ENCODE measurements around the gene C2orf76.

Gene C2orf76

GRCh38 chr2:119354860-119355259 lies 11.8 kb downstream of the C2orf76 start:
- Histone ChIP-seq H3K36me3 (ENCODE audit: control insufficient read depth, low read depth, low read length) (no peaks in the 10 kb centered on the region), H3K9me3 (ENCODE audit: control insufficient read depth, low read depth, low read length) (no peaks in the 10 kb centered on the region), H3K4me1 (ENCODE audit: control insufficient read depth, low read depth, low read length) (no peaks in the 10 kb centered on the region), H3K4me3 (ENCODE audit: low read length) (no peak overlapping the region), H3K27me3 (ENCODE audit: control insufficient read depth, insufficient read depth, low read length) (no peaks in the 10 kb centered on the region), H3K9ac (ENCODE audit: low read length) (no peak overlapping the region), H3K27ac (ENCODE audit: low read length) (no peak overlapping the region)

GRCh38 chr2:119352357-119352756 lies 14.3 kb downstream of the C2orf76 start:
- H3K4me1 ChIP-seq (ENCODE audit: control insufficient read depth, low read depth, low read length), result no peaks in the 10 kb centered on the region

GRCh38 chr2:119350311-119350998 lies 16.2 kb downstream of the C2orf76 start:
- H3K9me3 ChIP-seq (ENCODE audit: control insufficient read depth, low read depth, low read length), result no peaks in the 10 kb centered on the region
- no peaks in the 10 kb centered on the region for H3K27me3 ChIP-seq (ENCODE audit: control insufficient read depth, insufficient read depth, low read length)
- no peak overlapping the region for H3K27ac ChIP-seq (ENCODE audit: low read length)
- H3K36me3 ChIP-seq (ENCODE audit: control insufficient read depth, low read depth, low read length), result no peaks in the 10 kb centered on the region
- H3K9ac ChIP-seq (ENCODE audit: low read length), result no peak overlapping the region
- H3K4me3 ChIP-seq (ENCODE audit: low read length), result no peak overlapping the region
- H3K4me1 ChIP-seq (ENCODE audit: control insufficient read depth, low read depth, low read length), result no peaks in the 10 kb centered on the region

More at GRCh38 chr2:119352357-119352756, 14.3 kb downstream of the C2orf76 start:
- H3K36me3 ChIP-seq (ENCODE audit: control insufficient read depth, low read depth, low read length), result no peaks in the 10 kb centered on the region
- H3K9me3 ChIP-seq (ENCODE audit: control insufficient read depth, low read depth, low read length), result no peaks in the 10 kb centered on the region
- no peak overlapping the region for H3K9ac ChIP-seq (ENCODE audit: low read length)
- no peak overlapping the region for H3K4me3 ChIP-seq (ENCODE audit: low read length)
- H3K27ac ChIP-seq (ENCODE audit: low read length), result no peak overlapping the region
- H3K27me3 ChIP-seq (ENCODE audit: control insufficient read depth, insufficient read depth, low read length), result no peaks in the 10 kb centered on the region

- H3K4me3 ChIP-seq (ENCODE audit: low read length), result no peak overlapping the region
Observed at GRCh38 chr2:119349289-119349688, 17.3 kb downstream of the C2orf76 start.

GRCh38 chr2:119341684-119342083 lies 24.9 kb downstream of the C2orf76 start:
- Histone ChIP-seq H3K9ac (ENCODE audit: low read length) (no peak overlapping the region), H3K36me3 (ENCODE audit: control insufficient read depth, low read depth, low read length) (no peaks in the 10 kb centered on the region), H3K27ac (ENCODE audit: low read length) (no peak overlapping the region), H3K27me3 (ENCODE audit: control insufficient read depth, insufficient read depth, low read length) (no peaks in the 10 kb centered on the region), H3K9me3 (ENCODE audit: control insufficient read depth, low read depth, low read length) (no peaks in the 10 kb centered on the region), H3K4me3 (ENCODE audit: low read length) (no peak overlapping the region), H3K4me1 (ENCODE audit: control insufficient read depth, low read depth, low read length) (no peaks in the 10 kb centered on the region)

More at GRCh38 chr2:119349289-119349688, 17.3 kb downstream of the C2orf76 start:
- Histone ChIP-seq H3K4me1 (ENCODE audit: control insufficient read depth, low read depth, low read length) (no peaks in the 10 kb centered on the region), H3K36me3 (ENCODE audit: control insufficient read depth, low read depth, low read length) (no peaks in the 10 kb centered on the region), H3K9me3 (ENCODE audit: control insufficient read depth, low read depth, low read length) (no peaks in the 10 kb centered on the region), H3K27me3 (ENCODE audit: control insufficient read depth, insufficient read depth, low read length) (no peaks in the 10 kb centered on the region), H3K9ac (ENCODE audit: low read length) (no peak overlapping the region), H3K27ac (ENCODE audit: low read length) (no peak overlapping the region)

GRCh38 chr2:119339562-119339923 lies 27.1 kb downstream of the C2orf76 start:
- Histone ChIP-seq H3K9ac (ENCODE audit: low read length) (no peak overlapping the region), H3K27me3 (ENCODE audit: control insufficient read depth, insufficient read depth, low read length) (no peaks in the 10 kb centered on the region), H3K4me3 (ENCODE audit: low read length) (no peak overlapping the region), H3K36me3 (ENCODE audit: control insufficient read depth, low read depth, low read length) (no peaks in the 10 kb centered on the region), H3K4me1 (ENCODE audit: control insufficient read depth, low read depth, low read length) (no peaks in the 10 kb centered on the region), H3K27ac (ENCODE audit: low read length) (no peak overlapping the region), H3K9me3 (ENCODE audit: control insufficient read depth, low read depth, low read length) (no peaks in the 10 kb centered on the region)

- H3K27me3 ChIP-seq (ENCODE audit: control insufficient read depth, insufficient read depth, low read length), result no peaks in the 10 kb centered on the region
- H3K36me3 ChIP-seq (ENCODE audit: control insufficient read depth, low read depth, low read length), result no peaks in the 10 kb centered on the region
- H3K9me3 ChIP-seq (ENCODE audit: control insufficient read depth, low read depth, low read length), result no peaks in the 10 kb centered on the region
- H3K4me3 ChIP-seq (ENCODE audit: low read length), result no peak overlapping the region
- no peak overlapping the region for H3K27ac ChIP-seq (ENCODE audit: low read length)
- no peak overlapping the region for H3K9ac ChIP-seq (ENCODE audit: low read length)
- no peaks in the 10 kb centered on the region for H3K4me1 ChIP-seq (ENCODE audit: control insufficient read depth, low read depth, low read length)
Observed at GRCh38 chr2:119338826-119339561, 27.6 kb downstream of the C2orf76 start.

- Histone ChIP-seq H3K27ac (ENCODE audit: low read length) (no peak overlapping the region), H3K4me1 (ENCODE audit: control insufficient read depth, low read depth, low read length) (no peaks in the 10 kb centered on the region), H3K27me3 (ENCODE audit: control insufficient read depth, insufficient read depth, low read length) (no peaks in the 10 kb centered on the region), H3K9ac (ENCODE audit: low read length) (no peak overlapping the region), H3K36me3 (ENCODE audit: control insufficient read depth, low read depth, low read length) (no peaks in the 10 kb centered on the region), H3K9me3 (ENCODE audit: control insufficient read depth, low read depth, low read length) (no peaks in the 10 kb centered on the region), H3K4me3 (ENCODE audit: low read length) (no peak overlapping the region)
Observed at GRCh38 chr2:119338272-119338671, 28.4 kb downstream of the C2orf76 start.

- Histone ChIP-seq H3K4me1 (ENCODE audit: control insufficient read depth, low read depth, low read length) (no peaks in the 10 kb centered on the region), H3K4me3 (ENCODE audit: low read length) (no peak overlapping the region), H3K27me3 (ENCODE audit: control insufficient read depth, insufficient read depth, low read length) (no peaks in the 10 kb centered on the region), H3K27ac (ENCODE audit: low read length) (no peak overlapping the region), H3K9me3 (ENCODE audit: control insufficient read depth, low read depth, low read length) (no peaks in the 10 kb centered on the region), H3K36me3 (ENCODE audit: control insufficient read depth, low read depth, low read length) (no peaks in the 10 kb centered on the region), H3K9ac (ENCODE audit: low read length) (no peak overlapping the region)
Observed at GRCh38 chr2:119337749-119338148, 28.9 kb downstream of the C2orf76 start.

- Histone ChIP-seq H3K9me3 (ENCODE audit: control insufficient read depth, low read depth, low read length) (no peaks in the 10 kb centered on the region), H3K4me1 (ENCODE audit: control insufficient read depth, low read depth, low read length) (no peaks in the 10 kb centered on the region), H3K9ac (ENCODE audit: low read length) (no peak overlapping the region), H3K27me3 (ENCODE audit: control insufficient read depth, insufficient read depth, low read length) (no peaks in the 10 kb centered on the region), H3K27ac (ENCODE audit: low read length) (no peak overlapping the region), H3K36me3 (ENCODE audit: control insufficient read depth, low read depth, low read length) (no peaks in the 10 kb centered on the region), H3K4me3 (ENCODE audit: low read length) (no peak overlapping the region)
Observed at GRCh38 chr2:119333833-119334232, 32.8 kb downstream of the C2orf76 start.

- Histone ChIP-seq H3K27me3 (ENCODE audit: control insufficient read depth, insufficient read depth, low read length) (no peaks in the 10 kb centered on the region), H3K9ac (ENCODE audit: low read length) (no peak overlapping the region), H3K36me3 (ENCODE audit: control insufficient read depth, low read depth, low read length) (no peaks in the 10 kb centered on the region), H3K4me3 (ENCODE audit: low read length) (no peak overlapping the region), H3K4me1 (ENCODE audit: control insufficient read depth, low read depth, low read length) (no peaks in the 10 kb centered on the region), H3K27ac (ENCODE audit: low read length) (no peak overlapping the region), H3K9me3 (ENCODE audit: control insufficient read depth, low read depth, low read length) (no peaks in the 10 kb centered on the region)
Observed at GRCh38 chr2:119333360-119333759, 33.3 kb downstream of the C2orf76 start.

GRCh38 chr2:119332953-119333352 lies 33.7 kb downstream of the C2orf76 start:
- H3K9ac ChIP-seq (ENCODE audit: low read length), result no peak overlapping the region
- H3K9me3 ChIP-seq (ENCODE audit: control insufficient read depth, low read depth, low read length), result no peaks in the 10 kb centered on the region
- H3K27ac ChIP-seq (ENCODE audit: low read length), result no peak overlapping the region
- no peaks in the 10 kb centered on the region for H3K4me1 ChIP-seq (ENCODE audit: control insufficient read depth, low read depth, low read length)
- H3K4me3 ChIP-seq (ENCODE audit: low read length), result no peak overlapping the region
- H3K36me3 ChIP-seq (ENCODE audit: control insufficient read depth, low read depth, low read length), result no peaks in the 10 kb centered on the region
- no peaks in the 10 kb centered on the region for H3K27me3 ChIP-seq (ENCODE audit: control insufficient read depth, insufficient read depth, low read length)
